Heart left ventricle (tissue), 16 donors: Measurements from ENCODE around the gene VPS29. TPM values are rescaled to one million over a fixed set of nuclear protein-coding genes. Genes with fewer than 3 reads are reported as not detected.
"Not testable (repeated sequence)": the region's sequence is repeated elsewhere in the genome, so short reads cannot be mapped to it uniquely, and the experiment has no call there.

Source experiments
- ATAC-seq, 4 donors: fragments of 200-7000 bp; cut with Tn5 transposase; one replicate each; pipeline ENCODE4 v1.9.1; 2020 to 2022; ENCODE audit warnings: moderate library complexity in 4 of 4, mild to moderate bottlenecking in 3 of 4, moderate number of reproducible peaks in 1 of 4
- DNase-seq, 5 donors: peaks; one replicate each; pipeline ENCODE4 v3.0.0-alpha.2; 2020
- H3K27ac ChIP-seq, 12 donors: fragments of 200-600 bp; sonication (generic) in 4 of 12; one replicate each; pipeline versions ENCODE4 v1.5.0 to v1.8.0; 2016 to 2022; ENCODE audit warnings: mild to moderate bottlenecking in 2 of 12
- H3K27me3 ChIP-seq, 9 donors: fragments of 200-600 bp; sonication (generic) in 2 of 9; one replicate each; pipeline versions ENCODE4 v1.5.1 to v1.8.0; 2016 to 2022; ENCODE audit warnings: mild to moderate bottlenecking in 3 of 9
- H3K36me3 ChIP-seq, 9 donors: fragments of 200-600 bp; sonication (generic) in 2 of 9; one replicate each; pipeline versions ENCODE4 v1.5.0 to v1.8.0; 2018 to 2022; ENCODE audit warnings: mild to moderate bottlenecking in 2 of 9
- H3K4me1 ChIP-seq, 12 donors: fragments of 200-600 bp; sonication (generic) in 4 of 12; one replicate each; pipeline versions ENCODE4 v1.5.0 to v1.8.0; 2016 to 2022; ENCODE audit warnings: mild to moderate bottlenecking in 3 of 12
- H3K4me3 ChIP-seq, 12 donors: fragments of 200-600 bp; sonication (generic) in 4 of 12; one replicate each; pipeline versions ENCODE4 v1.5.0 to v1.8.0; 2017 to 2022; ENCODE audit warnings: mild to moderate bottlenecking in 9 of 12, moderate library complexity in 4 of 12
- H3K9me3 ChIP-seq, 12 donors: fragments of 200-600 bp; sonication (generic) in 4 of 12; one replicate each; pipeline versions ENCODE4 v1.5.0 to v1.8.0; 2016 to 2022; ENCODE audit warnings: mild to moderate bottlenecking in 1 of 12
- CTCF ChIP-seq, 12 donors: fragments of 200-600 bp; sonication (generic) in 4 of 12; IDR thresholded peaks; one replicate each; pipeline versions ENCODE4 v1.5.0 to v1.8.0; 2018 to 2022; ENCODE audit warnings: antibody characterized with exemption in 12 of 12, mild to moderate bottlenecking in 5 of 12
- POLR2A ChIP-seq, 2 donors: fragments of 450-650 bp; IDR thresholded peaks; one replicate each; pipeline ENCODE4 v1.6.1; 2017; ENCODE audit warnings: antibody characterized with exemption in 2 of 2, mild to moderate bottlenecking in 2 of 2, moderate library complexity in 2 of 2
- WGBS, 4 donors: extraction: QIAGEN DNeasy Blood & Tissue Kit in 2 of 4; methylation state at CpG; one replicate each; pipeline versions ENCODE4 v1.1.5 to v1.1.7; 2013 to 2018; 5-methylcytosine and 5-hydroxymethylcytosine counted together
- intact Hi-C, 10 donors: fragments of 100-400 bp; cut with DNase I; formaldehyde crosslinking; loops; one replicate each; pipeline versions ENCODE4 v1.11.1 to v1.14.2; 2022
- polyA plus RNA-seq, 2 donors: library from polyadenylated mRNA; stranded (reverse); fragments of 200-250 nt; gene quantifications; one replicate each; pipeline ENCODE4 v1.2.3, GENCODE V29; 2013
- total RNA-seq, 9 donors: library from RNA; depleted of rRNA in 2 of 9; stranded (reverse); fragments of >200 nt in 2 of 9; fragmentation: NEBNext Ultra II Directional in 3 of 9; extraction: Animal tissue kit (Norgen Biotek cat#: 25700) in 3 of 9; gene quantifications; one replicate each; pipeline versions ENCODE4 v1.1.0 to v1.2.4, GENCODE V29; 2016 to 2023
- donor health status: ischemic (EF 13 %, LVEDD 7.1; RV severe dilation, severe dysfunction).
- donor health status: healthy with polysubstance abuse.
- donor health status: DM: no; HTN: yes; CAD: no.
- donor health status: DM: no; HTN: no; CAD: no.
- donor health status: ischemic (EF 25% LVEDD 6.9; RV normal size, moderate dysfunction).
- donor health status: ischemic (EF 25% LVEDD 5.7; RV mildly dilated, moderate dysfunction).
- donor health status: healthy.
- donor health status: DM: yes; HTN: yes; CAD: no.
- donor health status: ischemic (EF 35%, LVEDD 5.7; RV mildly dilated, moderate dysfunction).
- donor health status: nonischemic (EF 11% LVEDD 7.7; RV severe dilation, severe dysfunction).
- donor health status: DM: yes; HTN: yes; CAD: no.
- donor health status: PGD.
- donor health status: ischemic (EF 29% LVEDD 5.4; RV normal size, mild dysfunction).
- donor health status: nonischemic (EF 23%, LVEDD 6.1; RV moderate dilation, normal function).

VPS29 gene
- total and polyA plus RNA-seq, 11 donors, result 66.7 to 191 (median 89.8) TPM

GRCh38 chr12:110465024-110465423 lies 36.9 kb downstream of the VPS29 start:
- peaks cover 0 to 52% (median 41%) of the 10 kb centered on the region in 9 donors for H3K36me3 ChIP-seq
- intact Hi-C loops, result loop anchor here in 6 of 10 donors (5.0 kb wide), 4 partner anchors 37 to 422 kb away; partner anchors contain the start of genes RAD9B (in 4 of the 6) and VPS29 (in 4 of the 6)
- no peak for DNase-seq

GRCh38 chr12:110461189-110461588 lies 40.7 kb downstream of the VPS29 start:
- DNase-seq, H3K9me3 ChIP-seq, H3K27ac ChIP-seq, intact Hi-C loops, H3K4me3 ChIP-seq, H3K27me3 ChIP-seq, ATAC-seq: not testable (repeated sequence)
- WGBS, 4 donors, result 89 to 91% (median 89%) methylated on average over 5 of the region's 5 CpGs
- Histone ChIP-seq H3K36me3 (peaks cover 0 to 91% (median 74%) of the 10 kb centered on the region in 9 donors), H3K4me1 (peaks cover 0 to 11% (median 0%) of the 10 kb centered on the region in 12 donors)

More at GRCh38 chr12:110465024-110465423, 36.9 kb downstream of the VPS29 start:
- no peaks in the 10 kb centered on the region for H3K9me3 ChIP-seq
- no peak overlapping the region for H3K4me3 ChIP-seq
- 87 to 100% (median 99%) methylated on average over 2 of the region's 2 CpGs for WGBS, 4 donors
- H3K27ac ChIP-seq, result no peak overlapping the region
- peaks cover 0 to 30% (median 16%) of the 10 kb centered on the region in 12 donors for H3K4me1 ChIP-seq
- no peak for TF ChIP-seq POLR2A (IDR thresholded peaks at IDR 0.05)
- no peak for TF ChIP-seq CTCF (IDR thresholded peaks at IDR 0.05)
- ATAC-seq, result no peak
- H3K27me3 ChIP-seq, result no peaks in the 10 kb centered on the region

- WGBS, 4 donors, result 92 to 96% (median 93%) methylated on average over 4 of the region's 4 CpGs
- no peak for DNase-seq
- TF ChIP-seq POLR2A (IDR thresholded peaks at IDR 0.05) (no peak), CTCF (IDR thresholded peaks at IDR 0.05) (no peak)
- intact Hi-C loops, result loop anchor here in 2 of 10 donors (5.0 to 10.0 kb wide), 3 partner anchors 284 to 426 kb away; partner anchors contain the start of gene PPP1CC (in 1 of the 2)
- ATAC-seq, result no peak
- Histone ChIP-seq H3K4me1 (peaks cover 0 to 22% (median 0%) of the 10 kb centered on the region in 12 donors), H3K27ac (no peak overlapping the region), H3K36me3 (peaks cover 0 to 97% (median 79%) of the 10 kb centered on the region in 9 donors), H3K4me3 (no peak overlapping the region), H3K27me3 (no peaks in the 10 kb centered on the region), H3K9me3 (no peaks in the 10 kb centered on the region)
These were observed 43.2 kb downstream of the VPS29 start for GRCh38 chr12:110458756-110459155.

GRCh38 chr12:110453569-110454296 lies 48.2 kb downstream of the VPS29 start:
- Histone ChIP-seq H3K27ac (no peak overlapping the region), H3K27me3 (no peaks in the 10 kb centered on the region), H3K4me3 (no peak overlapping the region), H3K36me3 (peaks cover 0 to 67% (median 52%) of the 10 kb centered on the region in 9 donors), H3K4me1 (peaks cover 0 to 41% (median 7%) of the 10 kb centered on the region in 12 donors), H3K9me3 (no peaks in the 10 kb centered on the region)
- TF ChIP-seq CTCF (IDR thresholded peaks at IDR 0.05) (no peak), POLR2A (IDR thresholded peaks at IDR 0.05) (no peak)
- intact Hi-C loops, result loop anchor here in 9 of 10 donors (5.0 to 10.0 kb wide), 8 partner anchors 49 to 439 kb away; partner anchors contain the start of genes RAD9B (in 3 of the 9) and VPS29 (in 3 of the 9)
- DNase-seq (no peak), ATAC-seq (no peak)
- 90 to 97% (median 96%) methylated on average over 4 of the region's 4 CpGs for WGBS, 4 donors
